ENCODE data around the gene STK11IP.

DNA sequence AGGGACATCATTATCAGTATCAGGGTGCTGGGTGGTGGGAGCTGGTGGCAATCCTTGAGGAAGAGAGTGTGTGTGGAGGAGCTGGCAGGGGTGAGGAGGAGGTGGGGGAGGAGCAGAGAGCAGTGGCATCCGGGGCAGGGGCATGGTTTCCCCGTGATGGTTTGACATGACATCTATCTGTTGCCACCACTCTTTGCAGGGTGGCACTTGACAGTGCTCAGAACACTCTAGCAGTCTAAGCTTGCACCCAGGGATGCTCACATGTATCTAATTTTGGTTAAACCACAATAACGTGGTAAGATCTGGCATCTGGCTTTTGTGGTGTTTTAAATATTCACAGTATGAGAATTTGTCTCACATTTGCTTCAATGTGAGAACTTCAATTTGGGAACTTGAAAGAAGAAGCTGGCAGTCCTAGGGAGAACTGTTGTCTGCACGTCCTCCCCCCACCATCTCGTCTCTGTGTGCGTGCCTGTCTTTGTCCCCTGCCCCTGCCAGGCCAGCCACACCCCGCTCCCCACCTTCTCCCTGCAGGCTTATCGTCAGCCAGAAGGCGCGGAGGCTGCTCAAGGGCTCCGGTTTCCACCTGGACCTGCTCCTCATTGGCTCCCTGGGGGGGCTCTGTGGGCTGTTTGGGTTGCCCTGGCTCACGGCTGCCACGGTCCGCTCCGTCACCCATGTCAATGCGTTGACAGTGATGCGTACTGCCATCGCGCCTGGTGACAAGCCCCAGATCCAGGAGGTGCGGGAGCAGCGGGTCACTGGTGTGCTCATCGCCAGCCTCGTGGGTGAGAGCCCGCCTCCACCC, 41.5 kb downstream of the STK11IP start:
- no peak for TF ChIP-seq POLR2A (IDR thresholded peaks at IDR 0.05)
- TF ChIP-seq, protein P1, sequence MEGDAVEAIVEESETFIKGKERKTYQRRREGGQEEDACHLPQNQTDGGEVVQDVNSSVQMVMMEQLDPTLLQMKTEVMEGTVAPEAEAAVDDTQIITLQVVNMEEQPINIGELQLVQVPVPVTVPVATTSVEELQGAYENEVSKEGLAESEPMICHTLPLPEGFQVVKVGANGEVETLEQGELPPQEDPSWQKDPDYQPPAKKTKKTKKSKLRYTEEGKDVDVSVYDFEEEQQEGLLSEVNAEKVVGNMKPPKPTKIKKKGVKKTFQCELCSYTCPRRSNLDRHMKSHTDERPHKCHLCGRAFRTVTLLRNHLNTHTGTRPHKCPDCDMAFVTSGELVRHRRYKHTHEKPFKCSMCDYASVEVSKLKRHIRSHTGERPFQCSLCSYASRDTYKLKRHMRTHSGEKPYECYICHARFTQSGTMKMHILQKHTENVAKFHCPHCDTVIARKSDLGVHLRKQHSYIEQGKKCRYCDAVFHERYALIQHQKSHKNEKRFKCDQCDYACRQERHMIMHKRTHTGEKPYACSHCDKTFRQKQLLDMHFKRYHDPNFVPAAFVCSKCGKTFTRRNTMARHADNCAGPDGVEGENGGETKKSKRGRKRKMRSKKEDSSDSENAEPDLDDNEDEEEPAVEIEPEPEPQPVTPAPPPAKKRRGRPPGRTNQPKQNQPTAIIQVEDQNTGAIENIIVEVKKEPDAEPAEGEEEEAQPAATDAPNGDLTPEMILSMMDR (IDR thresholded peaks at IDR 0.05), result no peak
